ENCODE measurements around the gene TRPC6. TPM values are rescaled to one million over a fixed set of nuclear protein-coding genes. Genes with fewer than 3 reads are reported as not detected.

The TRPC6 gene
- polyA plus RNA-seq, 1 donor from 2014 or later = not detected

DNA sequence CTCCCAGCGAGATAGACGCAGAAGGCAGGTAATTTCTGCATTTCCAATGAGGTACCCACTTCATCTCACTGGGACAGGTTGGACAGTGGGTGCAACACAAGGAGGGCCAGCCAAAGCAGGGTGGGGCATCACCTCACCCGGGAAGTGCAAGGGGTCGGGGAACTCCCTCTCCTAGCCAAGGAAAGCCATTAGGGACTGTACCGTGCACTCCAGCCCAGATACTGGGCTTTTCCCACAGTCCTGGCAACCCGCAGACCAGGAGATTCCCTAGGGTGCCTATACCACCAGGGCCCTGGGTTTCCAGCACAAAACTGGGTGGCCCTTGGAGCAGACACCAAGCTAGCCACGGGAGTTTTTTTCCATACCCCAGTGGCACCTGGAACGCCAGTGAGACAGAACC lies 17.2 kb downstream of the TRPC6 start:
- no peak overlapping the region for H3K4me3 Mint-ChIP-seq

GRCh38 chr11:101563166-101563565 lies 20.6 kb downstream of the TRPC6 start:
- Mint-ChIP-seq H3K27me3 (no peaks in the 10 kb centered on the region), H3K9me3 (peaks cover 0 to 2% (median 0%) of the 10 kb centered on the region in 3 donors), H3K27ac (no peak overlapping the region), H3K36me3 (no peaks in the 10 kb centered on the region), H3K4me3 (no peak overlapping the region), H3K4me1 (peaks cover 0 to 13% (median 10%) of the 10 kb centered on the region in 3 donors)

More for the DNA sequence above, 17.2 kb downstream of the TRPC6 start:
- Mint-ChIP-seq H3K4me1 (peaks cover 0 to 10% (median 2%) of the 10 kb centered on the region in 3 donors), H3K36me3 (no peaks in the 10 kb centered on the region), H3K27me3 (no peaks in the 10 kb centered on the region), H3K9me3 (peaks cover 0 to 4% (median 3%) of the 10 kb centered on the region in 3 donors), H3K27ac (no peak overlapping the region)

- no peak overlapping the region for H3K27ac Mint-ChIP-seq
- no peaks in the 10 kb centered on the region for H3K27me3 Mint-ChIP-seq
- no peak overlapping the region for H3K4me3 Mint-ChIP-seq
These were observed 28.4 kb downstream of the TRPC6 start for GRCh38 chr11:101555366-101555765.

DNA sequence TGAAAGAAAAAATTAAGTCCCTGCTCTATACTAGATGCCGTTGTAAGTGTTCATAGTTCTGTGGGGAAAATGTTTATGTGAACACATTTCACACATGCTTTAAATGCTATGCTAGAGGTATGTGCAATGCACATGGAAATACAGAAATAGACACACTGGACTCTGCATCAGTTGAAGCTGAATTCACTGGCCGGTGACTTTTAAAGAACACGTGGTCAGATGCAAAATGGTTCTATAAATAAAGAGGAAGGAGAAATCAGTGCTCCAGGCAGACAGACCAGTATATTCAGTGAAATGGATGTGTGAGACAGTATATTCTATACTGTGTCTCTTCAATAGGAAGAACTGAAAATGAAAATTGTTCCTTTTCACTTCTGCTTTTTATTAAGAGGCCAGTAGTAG lies 29.9 kb downstream of the TRPC6 start:
- H3K4me1 Mint-ChIP-seq = peaks cover 22 to 26% (median 24%) of the 10 kb centered on the region in 3 donors
- H3K27ac Mint-ChIP-seq = peak overlapping the region; percentile 2 to 86 (median 17)
- H3K9me3 Mint-ChIP-seq = peaks cover 2 to 10% (median 8%) of the 10 kb centered on the region in 3 donors
- H3K27me3 Mint-ChIP-seq = no peaks in the 10 kb centered on the region
- peak overlapping the region in 3 of 4 donors; percentile 12 to 42 (median 31) for H3K4me3 Mint-ChIP-seq
- H3K36me3 Mint-ChIP-seq = no peaks in the 10 kb centered on the region

More at GRCh38 chr11:101555366-101555765, 28.4 kb downstream of the TRPC6 start:
- H3K36me3 Mint-ChIP-seq = no peaks in the 10 kb centered on the region
- peaks cover 22 to 30% (median 24%) of the 10 kb centered on the region in 3 donors for H3K4me1 Mint-ChIP-seq
- H3K9me3 Mint-ChIP-seq = peaks cover 2 to 10% (median 8%) of the 10 kb centered on the region in 3 donors

- H3K4me1 Mint-ChIP-seq = peaks cover 22 to 26% (median 24%) of the 10 kb centered on the region in 3 donors
- peaks cover 2 to 10% (median 8%) of the 10 kb centered on the region in 3 donors for H3K9me3 Mint-ChIP-seq
- H3K27ac Mint-ChIP-seq = peak overlapping the region in 2 of 3 donors; percentile 17 to 24
- peak overlapping the region in 2 of 4 donors; percentile 13 to 37 for H3K4me3 Mint-ChIP-seq
- H3K27me3 Mint-ChIP-seq = no peaks in the 10 kb centered on the region
- H3K36me3 Mint-ChIP-seq = no peaks in the 10 kb centered on the region
These were observed 30.9 kb downstream of the TRPC6 start for GRCh38 chr11:101552888-101553287.

GRCh38 chr11:101528541-101528940 lies 55.3 kb downstream of the TRPC6 start:
- no peaks in the 10 kb centered on the region for H3K27me3 Mint-ChIP-seq
- H3K4me1 Mint-ChIP-seq = peaks cover 9 to 21% (median 16%) of the 10 kb centered on the region in 3 donors
- H3K4me3 Mint-ChIP-seq = no peak overlapping the region
- H3K36me3 Mint-ChIP-seq = no peaks in the 10 kb centered on the region
- no peak overlapping the region for H3K27ac Mint-ChIP-seq
- H3K9me3 Mint-ChIP-seq = peaks cover 0 to 2% (median 0%) of the 10 kb centered on the region in 3 donors

DNA sequence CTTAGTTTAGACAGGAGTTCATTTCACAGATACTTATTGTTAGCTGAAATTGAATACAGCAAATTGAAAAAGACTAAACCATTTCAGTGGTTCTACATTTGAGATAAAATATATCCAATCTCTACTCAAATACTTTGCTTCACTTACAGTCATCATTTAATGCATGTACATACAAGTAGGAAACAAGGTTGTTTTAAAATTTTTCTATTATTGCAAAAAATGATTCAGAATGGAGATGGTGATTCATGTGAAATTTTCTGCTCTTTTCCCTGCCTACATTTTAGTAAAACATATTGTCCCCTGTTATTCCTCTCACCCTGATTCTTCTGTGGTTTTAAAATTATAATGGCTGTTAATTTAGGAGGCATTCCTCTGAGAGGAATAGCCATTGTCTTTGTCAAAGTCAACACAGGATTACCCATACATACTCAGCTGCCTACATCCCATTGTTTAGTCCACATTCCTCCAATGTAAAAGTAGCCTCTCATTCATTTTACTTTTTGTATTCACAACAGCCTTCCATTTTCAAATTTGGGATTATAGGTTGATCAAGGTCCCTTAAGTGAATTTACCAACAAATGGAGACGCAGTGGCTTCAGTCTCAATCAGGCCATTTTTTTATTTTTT lies 60.1 kb downstream of the TRPC6 start:
- Mint-ChIP-seq H3K9me3 (peaks cover 2 to 18% (median 2%) of the 10 kb centered on the region in 3 donors), H3K36me3 (no peaks in the 10 kb centered on the region), H3K27ac (no peak overlapping the region), H3K27me3 (no peaks in the 10 kb centered on the region), H3K4me1 (peaks cover 15 to 28% (median 21%) of the 10 kb centered on the region in 3 donors), H3K4me3 (no peak overlapping the region)

DNA sequence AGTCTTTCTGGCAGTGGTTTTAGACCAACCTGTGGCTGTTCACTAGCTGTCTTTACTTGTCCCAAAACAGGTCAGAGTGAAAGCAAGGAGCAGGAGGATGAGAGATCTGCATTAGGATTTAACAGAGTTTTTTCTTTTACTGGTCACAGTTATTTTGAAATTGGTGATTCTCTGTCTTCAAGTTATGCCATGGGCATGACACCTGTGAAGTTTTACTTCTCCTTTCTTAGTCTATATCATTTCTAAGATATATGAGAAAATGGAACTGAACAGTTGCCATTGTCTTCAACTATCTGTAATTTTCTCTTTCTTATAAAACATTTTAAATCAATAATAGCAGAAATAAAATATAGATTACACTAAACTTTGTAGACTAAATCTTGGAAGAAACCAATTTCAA lies 60.6 kb downstream of the TRPC6 start:
- Mint-ChIP-seq H3K36me3 (no peaks in the 10 kb centered on the region), H3K27ac (peak overlapping the region in 1 of 3 donors; percentile 77), H3K4me1 (peaks cover 15 to 28% (median 21%) of the 10 kb centered on the region in 3 donors), H3K4me3 (peak overlapping the region in 1 of 4 donors; percentile 65), H3K9me3 (peaks cover 2 to 18% (median 2%) of the 10 kb centered on the region in 3 donors), H3K27me3 (no peaks in the 10 kb centered on the region)

- peaks cover 5% of the 10 kb centered on the region for H3K27me3 Mint-ChIP-seq
- no peaks in the 10 kb centered on the region for H3K36me3 Mint-ChIP-seq
- H3K27ac Mint-ChIP-seq = no peak overlapping the region
These were observed 62.0 kb downstream of the TRPC6 start for GRCh38 chr11:101521821-101522220.

DNA sequence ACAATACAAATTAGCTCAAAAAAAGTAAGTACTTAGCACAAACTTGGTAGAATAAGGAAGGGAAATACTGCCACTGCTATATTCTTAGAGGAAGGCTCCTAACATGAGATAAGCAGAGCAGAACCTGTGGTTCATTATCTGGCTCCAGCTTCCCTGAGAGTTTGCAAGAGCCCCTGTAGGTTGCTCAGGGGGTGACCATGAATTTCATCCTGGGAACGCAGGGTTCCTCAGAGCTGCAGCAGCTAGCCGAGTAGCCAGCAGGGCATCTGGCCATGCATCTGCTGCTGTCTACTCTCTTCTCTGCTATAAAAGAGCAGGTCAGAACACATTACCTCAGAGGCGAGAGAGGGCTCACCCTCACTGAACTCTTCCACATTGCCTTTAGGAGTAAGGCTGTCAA lies 67.3 kb downstream of the TRPC6 start:
- H3K27ac Mint-ChIP-seq = no peak overlapping the region
- no peak overlapping the region for H3K4me3 Mint-ChIP-seq
- peaks cover 3% of the 10 kb centered on the region for H3K36me3 Mint-ChIP-seq
- peaks cover 2 to 12% (median 5%) of the 10 kb centered on the region in 3 donors for H3K9me3 Mint-ChIP-seq
- peaks cover 10% of the 10 kb centered on the region for H3K27me3 Mint-ChIP-seq
- peaks cover 3 to 11% (median 8%) of the 10 kb centered on the region in 3 donors for H3K4me1 Mint-ChIP-seq

More at GRCh38 chr11:101521821-101522220, 62.0 kb downstream of the TRPC6 start:
- H3K4me1 Mint-ChIP-seq = peaks cover 15 to 28% (median 21%) of the 10 kb centered on the region in 3 donors
- H3K9me3 Mint-ChIP-seq = peaks cover 2 to 18% (median 2%) of the 10 kb centered on the region in 3 donors
- no peak overlapping the region for H3K4me3 Mint-ChIP-seq

- H3K27me3 Mint-ChIP-seq = peaks cover 2% of the 10 kb centered on the region
- H3K4me1 Mint-ChIP-seq = peaks cover 13 to 23% (median 18%) of the 10 kb centered on the region in 3 donors
- H3K27ac Mint-ChIP-seq = no peak overlapping the region
- peaks cover 3% of the 10 kb centered on the region for H3K36me3 Mint-ChIP-seq
- H3K9me3 Mint-ChIP-seq = peaks cover 0 to 7% (median 4%) of the 10 kb centered on the region in 3 donors
- H3K4me3 Mint-ChIP-seq = no peak overlapping the region
These were observed 72.7 kb downstream of the TRPC6 start for GRCh38 chr11:101511065-101511464.

GRCh38 chr11:101510591-101510990 lies 73.2 kb downstream of the TRPC6 start:
- H3K27me3 Mint-ChIP-seq = peaks cover 2% of the 10 kb centered on the region
- no peak overlapping the region for H3K27ac Mint-ChIP-seq
- H3K4me1 Mint-ChIP-seq = peaks cover 13 to 23% (median 18%) of the 10 kb centered on the region in 3 donors
- peaks cover 0 to 7% (median 4%) of the 10 kb centered on the region in 3 donors for H3K9me3 Mint-ChIP-seq
- H3K4me3 Mint-ChIP-seq = no peak overlapping the region
- H3K36me3 Mint-ChIP-seq = peaks cover 3% of the 10 kb centered on the region

DNA sequence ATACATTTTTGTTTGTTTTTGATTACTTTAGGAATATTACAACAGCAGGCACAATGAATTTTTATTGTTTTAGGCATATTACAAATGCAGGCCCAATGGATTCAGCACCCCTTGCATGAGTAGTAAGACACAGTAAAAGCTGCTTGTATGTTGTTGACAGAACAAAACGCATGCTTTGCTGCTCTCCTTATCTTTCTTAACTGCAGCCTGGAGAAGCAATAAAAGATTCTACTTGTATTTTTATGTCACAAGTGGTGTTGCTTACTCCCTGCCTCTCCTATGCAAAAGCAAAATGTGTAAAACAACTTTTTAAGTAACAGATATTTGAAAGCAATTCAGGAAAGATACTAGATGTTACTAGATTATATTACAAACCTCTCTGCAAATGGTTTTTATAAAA lies 73.9 kb downstream of the TRPC6 start:
- Mint-ChIP-seq H3K27me3 (peaks cover 4% of the 10 kb centered on the region), H3K36me3 (peaks cover 3% of the 10 kb centered on the region), H3K9me3 (peaks cover 0 to 7% (median 1%) of the 10 kb centered on the region in 3 donors), H3K4me1 (peaks cover 13 to 23% (median 18%) of the 10 kb centered on the region in 3 donors), H3K27ac (no peak overlapping the region), H3K4me3 (no peak overlapping the region)

DNA sequence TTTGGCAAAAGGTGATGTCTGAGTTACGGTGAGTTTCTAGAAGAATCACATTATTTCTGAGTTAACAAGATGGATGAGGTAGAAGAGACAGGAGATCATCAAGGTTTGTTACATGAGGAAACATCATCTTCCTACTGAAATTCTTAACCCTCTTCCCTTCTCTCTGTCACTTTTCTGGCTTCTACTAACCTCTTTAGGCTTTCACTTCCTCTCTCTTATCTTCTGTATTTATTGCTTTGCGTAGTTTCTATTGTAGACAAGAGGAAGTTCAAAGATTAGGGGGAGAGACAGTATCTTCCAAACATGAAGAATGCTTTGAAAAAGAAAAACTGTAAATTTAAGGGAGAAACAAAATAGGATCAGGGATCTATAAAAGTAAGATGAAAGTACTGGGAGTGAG lies 75.4 kb downstream of the TRPC6 start:
- peak overlapping the region in 2 of 4 donors; percentile 33 to 59 for H3K4me3 Mint-ChIP-seq
- peaks cover 13 to 26% (median 18%) of the 10 kb centered on the region in 3 donors for H3K4me1 Mint-ChIP-seq
- peaks cover 4% of the 10 kb centered on the region for H3K27me3 Mint-ChIP-seq
- peak overlapping the region in 2 of 3 donors; percentile 3 to 74 for H3K27ac Mint-ChIP-seq
- peaks cover 3% of the 10 kb centered on the region for H3K36me3 Mint-ChIP-seq
- peaks cover 0 to 7% (median 1%) of the 10 kb centered on the region in 3 donors for H3K9me3 Mint-ChIP-seq

- Mint-ChIP-seq H3K27me3 (no peaks in the 10 kb centered on the region), H3K4me3 (no peak overlapping the region), H3K36me3 (no peaks in the 10 kb centered on the region), H3K27ac (no peak overlapping the region), H3K4me1 (peaks cover 0 to 10% (median 2%) of the 10 kb centered on the region in 3 donors), H3K9me3 (peaks cover 0 to 1% (median 0%) of the 10 kb centered on the region in 3 donors)
These were observed 84.9 kb downstream of the TRPC6 start for GRCh38 chr11:101498891-101499290.
